PC-3 (cell line): ENCODE results near the gene DYNLRB2. TPM values are rescaled to one million over a fixed set of nuclear protein-coding genes. Genes with fewer than 3 reads are reported as not detected.

Source experiments
- ATAC-seq: fragments of 200-7000 bp; cut with Tn5 transposase; 2 replicates; pipeline ENCODE4 v1.9.1; 2020; ENCODE audit warnings: mild to moderate bottlenecking, moderate library complexity
- BruUV-seq: library from RNA; stranded (reverse); fragments of 400-500 nt; replicated peaks from 2 replicates; lab custom pipeline; 2021; lab: Mats Ljungman, UMichigan
- CTCF ChIA-PET: fragments of 300-600 bp; sonication (Branson Sonifier 250); formaldehyde crosslinking; loops from one replicate; lab custom pipeline; 2022; ENCODE audit warnings: antibody characterized with exemption; lab: Charles Lee
- POLR2A ChIA-PET: fragments of 300-600 bp; sonication (Branson Sonifier 250); formaldehyde crosslinking; loops from one replicate; lab custom pipeline; 2022; ENCODE audit warnings: antibody characterized with exemption; ENCODE audit not compliant: unreplicated experiment; lab: Charles Lee
- DNase-seq: peaks from one replicate; pipeline ENCODE4 v3.0.0-alpha.2; 2015
- H2AFZ ChIP-seq: fragments of 300-600 bp; sonication (generic); 2 replicates; pipeline ENCODE4 v1.6.0; 2016; ENCODE audit warnings: antibody characterized with exemption, low read length
- H3F3A ChIP-seq: fragments of 300-600 bp; sonication (generic); one replicate; pipeline ENCODE4 v1.6.0; 2017; ENCODE audit warnings: antibody characterized with exemption, low read length, control low read depth, mild to moderate bottlenecking; ENCODE audit not compliant: unreplicated experiment
- H3K27ac ChIP-seq: fragments of 300-600 bp; sonication (generic); 2 replicates; pipeline ENCODE4 v1.5.1; 2016; ENCODE audit warnings: mild to moderate bottlenecking, low read length
- H3K27me3 ChIP-seq: fragments of 300-600 bp; sonication (generic); 2 replicates; pipeline ENCODE4 v1.6.1; 2016; ENCODE audit warnings: low read length, mixed read lengths
- H3K36me3 ChIP-seq: fragments of 300-600 bp; sonication (generic); 2 replicates; pipeline ENCODE4 v1.6.1; 2016; ENCODE audit warnings: low read depth, mixed run types, low read length, mixed read lengths
- H3K4me1 ChIP-seq: fragments of 300-600 bp; sonication (generic); 2 replicates; pipeline ENCODE4 v1.5.1; 2016; ENCODE audit warnings: low read length; ENCODE audit not compliant: insufficient read depth
- H3K4me2 ChIP-seq: fragments of 300-600 bp; sonication (generic); 2 replicates; pipeline ENCODE4 v1.6.0; 2016; ENCODE audit warnings: low read length
- H3K4me3 ChIP-seq: fragments of 300-600 bp; sonication (generic); 2 replicates; pipeline ENCODE4 v1.5.1; 2016; ENCODE audit warnings: mild to moderate bottlenecking, low read length, mixed read lengths
- H3K79me2 ChIP-seq: fragments of 300-600 bp; sonication (generic); 2 replicates; pipeline ENCODE4 v1.6.1; 2017; ENCODE audit warnings: low read length, mixed read lengths
- H3K9ac ChIP-seq: fragments of 300-600 bp; sonication (generic); 2 replicates; pipeline ENCODE4 v1.6.0; 2016; ENCODE audit warnings: mild to moderate bottlenecking, low read length
- H3K9me2 ChIP-seq: fragments of 300-600 bp; sonication (generic); replicated peaks from 2 replicates; pipeline ENCODE4 v1.6.1; 2016; ENCODE audit warnings: mixed run types, low read length, mixed read lengths
- H3K9me3 ChIP-seq: fragments of 300-600 bp; sonication (generic); 2 replicates; pipeline ENCODE4 v1.6.1; 2016; ENCODE audit warnings: low read length, mixed read lengths
- H4K20me1 ChIP-seq: fragments of 300-600 bp; sonication (generic); 2 replicates; pipeline ENCODE4 v1.6.1; 2016; ENCODE audit warnings: low read length, mixed read lengths
- EZH2 ChIP-seq: fragments of 300-600 bp; sonication (generic); IDR thresholded peaks from one replicate; pipeline ENCODE4 v1.6.1; 2017; ENCODE audit warnings: antibody characterized with exemption, mild to moderate bottlenecking, low read length; ENCODE audit not compliant: unreplicated experiment
- EZH2phosphoT487 ChIP-seq: fragments of 300-600 bp; sonication (generic); IDR thresholded peaks from 2 replicates; pipeline ENCODE4 v1.6.1; 2018; ENCODE audit warnings: mild to moderate bottlenecking, antibody characterized with exemption, low read length, borderline replicate concordance
- intact Hi-C: fragments of 100-400 bp; cut with micrococcal nuclease; formaldehyde crosslinking; loops from 2 replicates; pipeline ENCODE4 v1.9.0; 2023
- total RNA-seq: library from RNA; depleted of rRNA; stranded (reverse); fragments of >200 nt; gene quantifications from 2 replicates; pipeline ENCODE4 v1.2.3, GENCODE V29; 2014
- TF ChIP-seq, protein P1 (sequence below): fragments of 300-600 bp; sonication (generic); conservative IDR thresholded peaks from 2 replicates; pipeline ENCODE4 v1.5.1; 2017; ENCODE audit warnings: antibody characterized with exemption, low read depth, mild to moderate bottlenecking, low read length

DYNLRB2 gene
- total RNA-seq, 1 experiment from 2014 or later, result 1.3 TPM

DNA sequence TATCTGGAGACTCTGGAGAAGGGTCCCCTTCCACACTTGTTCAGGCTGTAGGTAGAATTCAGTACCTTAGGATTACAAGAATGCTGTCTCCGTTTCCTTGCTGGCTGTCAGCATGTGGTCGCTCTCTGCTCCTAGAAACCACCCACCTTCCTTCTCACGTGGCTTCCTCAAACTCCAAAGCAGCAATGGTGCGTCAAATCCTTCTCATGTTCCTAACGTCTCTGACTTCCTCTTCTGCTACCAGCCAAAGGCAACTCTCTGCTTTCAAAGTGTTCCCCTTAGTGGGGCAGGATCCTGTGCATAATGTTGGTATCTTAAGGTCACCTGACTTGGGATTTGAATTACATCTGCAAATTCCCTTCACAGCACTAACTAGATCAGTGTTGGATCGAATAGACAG lies 30.9 kb upstream of the DYNLRB2 start:
- POLR2A ChIA-PET, result no interaction called here
- ATAC-seq (no peak), DNase-seq (no peak)
- H3K9me2 ChIP-seq, result no peaks in the 10 kb centered on the region
- H2AFZ ChIP-seq, result no peak overlapping the region
- intact Hi-C loops, result no loop called here
- BruUV-seq, result no TSS peak
- no peaks in the 10 kb centered on the region for H3F3A ChIP-seq
- peaks cover 57% of the 10 kb centered on the region for H3K27me3 ChIP-seq
- H3K9me3 ChIP-seq, result no peaks in the 10 kb centered on the region
- no peak overlapping the region for H3K27ac ChIP-seq
- no peak overlapping the region for H3K9ac ChIP-seq
- H3K4me3 ChIP-seq, result no peak overlapping the region
- no peaks in the 10 kb centered on the region for H3K4me1 ChIP-seq
- H3K79me2 ChIP-seq, result no peaks in the 10 kb centered on the region
- no peak overlapping the region for H3K4me2 ChIP-seq
- CTCF ChIA-PET, result no interaction called here
- H4K20me1 ChIP-seq, result no peaks in the 10 kb centered on the region
- H3K36me3 ChIP-seq, result no peaks in the 10 kb centered on the region
- TF ChIP-seq EZH2 (no peak), EZH2phosphoT487 (no peak)
- TF ChIP-seq, protein P1, sequence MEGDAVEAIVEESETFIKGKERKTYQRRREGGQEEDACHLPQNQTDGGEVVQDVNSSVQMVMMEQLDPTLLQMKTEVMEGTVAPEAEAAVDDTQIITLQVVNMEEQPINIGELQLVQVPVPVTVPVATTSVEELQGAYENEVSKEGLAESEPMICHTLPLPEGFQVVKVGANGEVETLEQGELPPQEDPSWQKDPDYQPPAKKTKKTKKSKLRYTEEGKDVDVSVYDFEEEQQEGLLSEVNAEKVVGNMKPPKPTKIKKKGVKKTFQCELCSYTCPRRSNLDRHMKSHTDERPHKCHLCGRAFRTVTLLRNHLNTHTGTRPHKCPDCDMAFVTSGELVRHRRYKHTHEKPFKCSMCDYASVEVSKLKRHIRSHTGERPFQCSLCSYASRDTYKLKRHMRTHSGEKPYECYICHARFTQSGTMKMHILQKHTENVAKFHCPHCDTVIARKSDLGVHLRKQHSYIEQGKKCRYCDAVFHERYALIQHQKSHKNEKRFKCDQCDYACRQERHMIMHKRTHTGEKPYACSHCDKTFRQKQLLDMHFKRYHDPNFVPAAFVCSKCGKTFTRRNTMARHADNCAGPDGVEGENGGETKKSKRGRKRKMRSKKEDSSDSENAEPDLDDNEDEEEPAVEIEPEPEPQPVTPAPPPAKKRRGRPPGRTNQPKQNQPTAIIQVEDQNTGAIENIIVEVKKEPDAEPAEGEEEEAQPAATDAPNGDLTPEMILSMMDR, result no peak

DNA sequence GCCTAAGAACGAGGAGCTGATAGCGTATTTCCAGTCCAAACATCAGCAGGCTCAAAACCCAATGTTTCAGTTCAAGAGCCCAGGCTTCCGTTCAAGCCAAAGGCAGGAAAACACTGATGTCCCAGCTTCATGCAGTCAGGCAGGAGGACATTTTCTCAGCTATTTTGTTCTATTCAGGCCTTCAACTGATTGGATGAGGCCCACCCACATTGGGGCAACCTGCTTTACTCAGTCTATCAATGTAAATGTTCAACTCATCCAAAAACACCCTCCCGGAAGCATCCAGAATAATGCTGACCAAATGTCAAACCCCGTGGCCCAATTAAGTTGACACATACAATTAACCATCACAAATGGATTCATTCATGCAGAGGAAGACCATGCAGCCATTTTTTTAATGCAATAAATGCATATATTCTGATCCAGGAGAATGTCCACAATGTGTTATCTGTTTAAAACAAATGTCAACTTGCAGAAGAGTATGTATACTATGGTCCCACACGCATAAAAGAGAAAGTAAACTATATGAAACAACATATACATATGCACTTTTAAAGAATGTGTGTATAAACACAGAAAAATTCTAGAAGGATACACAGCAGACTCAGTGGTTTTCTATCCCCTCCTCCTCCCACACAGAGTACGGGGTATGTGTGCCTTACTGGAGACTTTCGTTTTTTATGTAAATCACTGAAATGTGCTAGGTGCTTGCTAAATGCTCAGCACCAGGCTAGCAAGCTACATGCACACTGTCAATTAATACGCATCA lies 28.8 kb upstream of the DYNLRB2 start:
- H3K9me2 ChIP-seq, result no peaks in the 10 kb centered on the region
- no peak overlapping the region for H3K4me2 ChIP-seq
- no peaks in the 10 kb centered on the region for H4K20me1 ChIP-seq
- H3K27me3 ChIP-seq, result peaks cover 68% of the 10 kb centered on the region
- H3F3A ChIP-seq, result no peaks in the 10 kb centered on the region
- TF ChIP-seq EZH2phosphoT487, result no peak
- TF ChIP-seq, protein P1, result no peak
- no peak for TF ChIP-seq EZH2
- BruUV-seq, result no TSS peak
- H3K36me3 ChIP-seq, result no peaks in the 10 kb centered on the region
- no peak overlapping the region for H3K4me3 ChIP-seq
- DNase-seq (no peak), ATAC-seq (no peak)
- H3K27ac ChIP-seq, result no peak overlapping the region
- CTCF ChIA-PET, result no interaction called here
- H3K79me2 ChIP-seq, result no peaks in the 10 kb centered on the region
- no peak overlapping the region for H2AFZ ChIP-seq
- H3K9ac ChIP-seq, result no peak overlapping the region
- POLR2A ChIA-PET, result no interaction called here
- H3K4me1 ChIP-seq, result no peaks in the 10 kb centered on the region
- intact Hi-C loops, result no loop called here
- no peaks in the 10 kb centered on the region for H3K9me3 ChIP-seq

DNA sequence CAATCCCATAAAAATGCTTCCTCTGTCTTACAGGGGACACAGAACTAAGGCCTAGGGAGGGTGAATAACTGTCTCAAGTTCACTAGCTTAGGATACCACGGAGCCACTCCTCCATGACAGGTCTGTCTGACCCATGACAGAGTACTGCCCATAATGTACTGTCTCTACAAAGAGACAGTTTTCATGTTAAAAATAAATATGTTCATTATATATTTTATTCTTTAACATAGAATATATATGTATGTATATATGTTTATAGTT lies 28.3 kb upstream of the DYNLRB2 start:
- H3K9me3 ChIP-seq, result no peaks in the 10 kb centered on the region
- H3K4me2 ChIP-seq, result no peak overlapping the region
- POLR2A ChIA-PET, result no interaction called here
- intact Hi-C loops, result no loop called here
- no peak for ATAC-seq
- no peaks in the 10 kb centered on the region for H3K9me2 ChIP-seq
- no peak overlapping the region for H2AFZ ChIP-seq
- no peaks in the 10 kb centered on the region for H3K79me2 ChIP-seq
- H3K27ac ChIP-seq, result no peak overlapping the region
- H4K20me1 ChIP-seq, result no peaks in the 10 kb centered on the region
- CTCF ChIA-PET, result no interaction called here
- no peak for TF ChIP-seq EZH2phosphoT487
- TF ChIP-seq, protein P1, result no peak
- no peak for TF ChIP-seq EZH2
- H3K27me3 ChIP-seq, result peaks cover 63% of the 10 kb centered on the region
- H3K36me3 ChIP-seq, result no peaks in the 10 kb centered on the region
- H3K9ac ChIP-seq, result no peak overlapping the region
- H3K4me3 ChIP-seq, result no peak overlapping the region
- BruUV-seq, result no TSS peak
- H3F3A ChIP-seq, result no peaks in the 10 kb centered on the region
- no peak for DNase-seq
- no peaks in the 10 kb centered on the region for H3K4me1 ChIP-seq
